ENCODE data around the gene SYNE3. TPM values are rescaled to one million over a fixed set of nuclear protein-coding genes. Genes with fewer than 3 reads are reported as not detected.
A peak's percentile ranks its signal among the peaks of the same experiment; 100 is the strongest.
"Not testable (repeated sequence)": the region's sequence is repeated elsewhere in the genome, so short reads cannot be mapped to it uniquely, and the experiment has no call there.

Gene SYNE3
- total RNA-seq, 1 experiment from 2014 or later: 2.8 TPM

DNA sequence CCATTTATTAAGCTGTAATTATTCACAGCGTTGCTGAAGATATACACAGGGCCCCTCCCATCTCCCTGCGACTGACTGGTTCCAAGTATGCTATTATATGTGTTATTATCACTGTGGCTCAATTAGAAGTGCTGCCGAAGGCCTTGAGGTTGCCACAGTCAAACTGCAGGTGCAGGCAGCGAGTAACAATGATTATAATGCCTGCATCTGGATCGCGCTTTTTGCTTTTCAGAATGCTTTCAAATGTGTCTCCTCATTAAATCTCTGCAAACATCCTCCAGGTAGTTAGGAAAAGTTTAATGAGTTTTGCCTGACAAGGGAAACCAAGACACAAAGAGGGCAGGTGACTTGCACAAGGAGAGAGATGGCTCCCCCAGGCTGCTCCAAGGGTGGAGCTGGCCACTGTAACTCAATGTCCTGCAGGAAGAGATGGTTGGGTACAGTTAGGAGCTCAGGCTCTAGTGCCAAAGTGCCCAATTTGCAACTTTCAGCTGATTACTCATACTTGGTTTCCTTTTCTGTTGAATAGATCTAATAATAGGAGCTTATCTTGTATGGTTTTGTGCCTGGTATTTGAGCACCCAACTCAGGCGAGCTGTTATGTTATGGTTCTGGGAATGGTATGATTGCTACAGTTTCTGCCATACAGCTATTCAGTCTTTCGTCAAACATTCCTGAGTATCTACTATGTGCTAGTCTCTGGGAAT, 1.7 kb upstream of the SYNE3 start:
- Histone ChIP-seq H3K27me3 (no peaks in the 10 kb centered on the region), H3K9me3 (no peaks in the 10 kb centered on the region), H3K36me3 (no peaks in the 10 kb centered on the region), H3K4me3 (no peak overlapping the region)
- no peak for DNase-seq

DNA sequence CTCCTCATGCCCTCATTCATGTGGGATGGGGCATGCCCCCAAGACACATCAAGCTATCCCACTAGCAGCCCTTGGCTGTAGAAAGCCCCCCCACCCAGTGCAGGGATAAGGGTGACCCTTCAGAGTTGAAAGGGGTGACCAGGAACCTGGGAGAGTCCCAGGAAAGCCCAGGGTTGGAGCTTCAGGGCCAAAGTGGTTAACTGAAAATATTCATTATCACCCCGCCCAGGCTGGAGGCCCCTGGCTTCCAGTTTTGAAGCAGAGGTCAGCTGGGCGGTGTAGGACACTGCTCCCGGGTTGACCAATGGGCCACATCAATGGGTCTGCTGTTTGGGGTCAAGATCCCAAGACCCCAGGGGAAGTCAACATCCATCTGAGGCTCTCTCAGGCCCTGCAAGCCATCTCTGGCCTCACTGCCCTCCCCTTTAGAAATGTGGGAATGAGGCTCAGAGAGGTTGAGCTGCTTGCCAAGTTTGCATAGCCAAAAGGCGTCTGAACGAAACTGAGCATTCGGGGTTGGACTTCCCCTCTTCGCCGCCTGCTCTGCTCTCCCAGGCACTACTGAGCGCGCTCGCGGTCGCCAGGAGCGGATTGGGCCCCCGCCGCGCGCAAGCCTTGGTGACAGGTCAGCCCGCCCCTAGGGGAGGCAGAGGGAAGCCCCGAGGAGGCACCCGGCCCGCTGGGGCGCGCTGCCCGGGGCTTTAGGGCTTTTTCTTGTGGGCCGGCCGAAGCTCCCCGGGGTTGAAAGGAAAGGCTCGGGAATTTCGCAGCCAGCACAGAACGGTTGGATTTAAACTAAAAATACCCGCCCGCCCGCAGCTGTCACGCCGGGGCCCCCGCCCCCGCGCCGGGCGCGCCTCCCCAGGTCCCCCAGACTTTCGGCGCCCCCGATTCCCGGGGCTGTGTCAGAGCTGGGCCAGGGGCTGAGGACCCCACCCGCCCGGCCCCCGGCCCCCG, 576 bp downstream of the SYNE3 start:
- peak; percentile 48 for DNase-seq
- H3K9me3 ChIP-seq: no peaks in the 10 kb centered on the region
- no peaks in the 10 kb centered on the region for H3K36me3 ChIP-seq
- H3K27me3 ChIP-seq: no peaks in the 10 kb centered on the region
- H3K4me3 ChIP-seq: peak overlapping the region; percentile 47

GRCh38 chr14:95515080-95515489, 1.4 kb downstream of the SYNE3 start:
- H3K27me3 ChIP-seq: no peaks in the 10 kb centered on the region
- no peaks in the 10 kb centered on the region for H3K9me3 ChIP-seq
- H3K36me3 ChIP-seq: no peaks in the 10 kb centered on the region
- H3K4me3 ChIP-seq: no peak overlapping the region
- peak; percentile 74 for DNase-seq

DNA sequence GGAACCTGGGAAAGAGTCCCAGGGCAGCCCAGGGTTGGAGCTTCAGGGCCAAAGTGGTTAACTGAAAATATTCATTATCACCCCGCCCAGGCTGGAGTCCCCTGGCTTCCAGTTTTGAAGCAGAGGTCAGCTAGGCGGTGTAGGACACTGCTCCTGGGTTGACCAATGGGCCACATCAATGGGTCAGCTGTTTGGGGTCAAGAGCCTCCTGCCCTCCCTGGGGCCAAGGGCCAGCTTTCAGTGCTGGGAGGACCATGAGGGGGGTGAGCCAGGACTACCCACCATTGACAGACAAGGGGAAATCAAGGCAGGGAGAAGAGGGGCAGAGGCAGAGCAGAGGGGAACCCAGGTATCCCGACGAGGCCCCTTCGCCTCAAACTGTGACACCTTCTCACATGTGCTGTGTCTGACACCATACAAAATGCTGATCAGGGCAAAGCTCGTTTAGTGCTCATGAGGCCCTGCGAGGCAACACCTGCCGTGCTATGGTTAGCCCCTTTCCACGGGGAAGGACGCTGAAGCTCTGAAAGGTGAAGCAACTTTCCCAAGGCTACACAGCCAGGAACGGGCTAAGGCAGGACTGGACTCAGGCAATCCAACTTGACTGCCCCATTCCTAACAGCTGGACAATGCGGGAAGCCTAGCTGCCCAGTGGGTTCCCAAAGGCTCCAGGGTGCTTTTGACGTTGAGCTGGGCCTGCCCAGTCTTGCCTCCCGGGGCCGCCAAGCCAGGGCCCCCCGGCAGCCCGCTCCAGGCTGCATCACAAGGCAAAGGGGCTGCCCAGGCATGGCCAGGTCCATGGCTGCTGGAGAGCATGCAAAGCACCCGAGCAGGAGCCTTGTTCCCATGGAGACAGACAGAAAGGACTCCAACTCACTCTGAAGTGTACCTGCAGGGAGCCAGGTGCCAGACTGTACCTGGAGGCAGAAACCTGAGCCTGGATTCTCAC, 2.0 kb downstream of the SYNE3 start:
- Histone ChIP-seq H3K27me3 (no peaks in the 10 kb centered on the region), H3K4me3 (no peak overlapping the region), H3K36me3 (no peaks in the 10 kb centered on the region), H3K9me3 (no peaks in the 10 kb centered on the region)
- DNase-seq: no peak

- H3K27me3 ChIP-seq: no peaks in the 10 kb centered on the region
- no peaks in the 10 kb centered on the region for H3K9me3 ChIP-seq
- no peak for DNase-seq
- H3K4me3 ChIP-seq: no peak overlapping the region
- H3K36me3 ChIP-seq: no peaks in the 10 kb centered on the region
Measured at GRCh38 chr14:95513291-95513690, 3.2 kb downstream of the SYNE3 start.

GRCh38 chr14:95511687-95512086, 4.8 kb downstream of the SYNE3 start:
- Histone ChIP-seq H3K36me3 (no peaks in the 10 kb centered on the region), H3K4me3 (no peak overlapping the region), H3K27me3 (no peaks in the 10 kb centered on the region), H3K9me3 (no peaks in the 10 kb centered on the region)
- DNase-seq: no peak

DNA sequence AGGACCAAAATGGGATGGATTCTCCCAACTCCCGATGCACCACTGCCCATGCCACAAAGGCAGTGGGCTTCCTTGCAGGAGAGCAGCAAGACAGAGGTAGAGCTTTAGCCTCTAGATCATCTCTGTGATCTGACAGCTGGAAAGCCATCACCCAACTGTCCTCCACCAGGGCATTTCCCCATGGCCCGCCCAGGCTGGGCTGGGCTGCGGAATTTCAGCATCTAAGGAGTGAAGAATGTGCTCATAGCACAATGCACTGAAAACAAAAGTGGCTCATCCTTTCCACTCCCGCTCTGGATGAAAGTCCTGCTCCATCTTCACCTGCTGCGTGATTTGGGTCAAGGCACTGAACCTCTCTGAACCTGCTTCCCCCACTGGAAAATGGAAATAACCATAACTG, 5.6 kb downstream of the SYNE3 start:
- Histone ChIP-seq H3K4me3 (no peak overlapping the region), H3K9me3 (no peaks in the 10 kb centered on the region), H3K27me3 (no peaks in the 10 kb centered on the region), H3K36me3 (no peaks in the 10 kb centered on the region)
- DNase-seq: no peak

DNA sequence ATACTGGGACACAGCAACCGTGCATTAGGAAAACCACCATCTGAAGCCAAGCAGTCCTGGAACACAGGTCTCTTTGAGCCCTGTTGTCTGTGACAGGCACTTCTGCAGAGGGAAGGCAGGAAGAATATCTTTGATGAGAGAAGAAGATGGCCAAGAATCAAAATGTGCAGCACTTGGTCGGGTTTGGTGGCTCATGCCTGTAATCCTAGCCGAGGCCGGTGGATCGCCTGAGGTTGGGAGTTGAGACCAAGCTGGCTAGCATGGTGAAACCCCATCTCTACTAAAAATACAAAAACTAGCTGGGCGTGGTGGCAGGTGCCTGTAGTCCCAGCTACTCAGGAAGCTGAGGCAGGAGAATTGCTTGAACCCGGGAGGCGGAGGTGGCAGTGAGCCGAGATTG, 6.1 kb downstream of the SYNE3 start:
- not testable (repeated sequence) for H3K4me3 ChIP-seq, H3K27me3 ChIP-seq, H3K9me3 ChIP-seq, DNase-seq, H3K36me3 ChIP-seq

GRCh38 chr14:95509495-95509894, 7.0 kb downstream of the SYNE3 start:
- DNase-seq: no peak
- no peak overlapping the region for H3K4me3 ChIP-seq
- no peaks in the 10 kb centered on the region for H3K36me3 ChIP-seq

GRCh38 chr14:95508377-95508776, 8.1 kb downstream of the SYNE3 start:
- Histone ChIP-seq H3K4me3 (no peak overlapping the region), H3K36me3 (no peaks in the 10 kb centered on the region), H3K9me3 (no peaks in the 10 kb centered on the region), H3K27me3 (no peaks in the 10 kb centered on the region)
- no peak for DNase-seq

More at GRCh38 chr14:95509495-95509894, 7.0 kb downstream of the SYNE3 start:
- H3K27me3 ChIP-seq: no peaks in the 10 kb centered on the region
- H3K9me3 ChIP-seq: no peaks in the 10 kb centered on the region

- H3K36me3 ChIP-seq: no peaks in the 10 kb centered on the region
- H3K4me3 ChIP-seq: no peak overlapping the region
- peak; percentile 73 for DNase-seq
- no peaks in the 10 kb centered on the region for H3K9me3 ChIP-seq
- H3K27me3 ChIP-seq: no peaks in the 10 kb centered on the region
Measured at GRCh38 chr14:95507701-95508103, 8.7 kb downstream of the SYNE3 start.

DNA sequence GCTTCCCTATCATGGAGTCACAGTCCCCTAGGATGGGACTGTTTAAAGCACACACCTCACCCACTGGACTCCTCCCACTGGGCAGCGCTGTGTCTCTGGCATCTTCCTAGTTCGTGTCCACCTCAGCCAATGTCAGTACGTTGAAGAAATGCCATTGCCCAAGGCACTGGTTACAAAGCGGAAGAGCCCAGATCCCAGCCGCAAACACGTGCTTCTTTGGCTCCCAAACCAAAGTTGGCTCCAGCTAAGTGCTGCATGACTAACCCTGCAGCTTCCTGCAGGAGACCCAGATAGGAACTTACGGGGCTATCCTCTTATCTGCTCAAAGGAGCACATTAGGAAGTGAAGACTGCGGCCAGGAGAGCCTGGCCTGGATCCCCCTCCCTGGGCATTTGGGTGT, 9.3 kb downstream of the SYNE3 start:
- H3K27me3 ChIP-seq: no peaks in the 10 kb centered on the region
- H3K9me3 ChIP-seq: no peaks in the 10 kb centered on the region
- no peak overlapping the region for H3K4me3 ChIP-seq
- no peaks in the 10 kb centered on the region for H3K36me3 ChIP-seq
- DNase-seq: peak; percentile 87

DNA sequence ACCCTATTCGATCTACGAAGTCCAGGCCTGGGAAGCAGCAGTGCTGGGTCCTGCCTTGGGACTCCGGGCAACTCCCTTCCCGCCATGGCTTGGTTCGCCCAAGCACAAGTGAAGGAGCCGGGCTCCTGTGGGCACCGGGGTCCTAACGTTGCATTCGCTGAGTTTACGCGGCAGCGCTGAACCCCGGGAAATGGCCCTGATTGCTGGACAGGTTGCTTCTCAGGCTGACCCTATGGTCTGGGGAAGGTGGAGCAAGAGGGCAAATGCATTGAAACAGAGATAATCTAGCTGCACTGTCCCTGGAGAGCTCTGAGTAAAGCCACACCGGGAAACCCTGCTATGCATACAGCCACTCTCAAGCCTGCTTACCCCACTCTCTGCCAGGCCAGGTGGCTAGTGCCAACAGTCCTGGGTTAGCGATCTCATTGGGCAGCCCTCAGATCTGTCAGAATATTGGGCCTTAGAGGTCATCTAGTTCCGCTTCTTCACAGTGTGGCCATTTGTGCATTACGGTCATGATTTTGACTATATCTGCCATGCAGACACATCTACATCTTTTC, 11.3 kb downstream of the SYNE3 start:
- Histone ChIP-seq H3K36me3 (no peaks in the 10 kb centered on the region), H3K4me3 (no peak overlapping the region), H3K9me3 (no peaks in the 10 kb centered on the region), H3K27me3 (no peaks in the 10 kb centered on the region)
- DNase-seq: no peak

- Histone ChIP-seq H3K9me3 (no peaks in the 10 kb centered on the region), H3K27me3 (no peaks in the 10 kb centered on the region), H3K4me3 (no peak overlapping the region), H3K36me3 (no peaks in the 10 kb centered on the region)
- DNase-seq: peak; percentile 77
Measured at GRCh38 chr14:95504135-95505029, 12.1 kb downstream of the SYNE3 start.

DNA sequence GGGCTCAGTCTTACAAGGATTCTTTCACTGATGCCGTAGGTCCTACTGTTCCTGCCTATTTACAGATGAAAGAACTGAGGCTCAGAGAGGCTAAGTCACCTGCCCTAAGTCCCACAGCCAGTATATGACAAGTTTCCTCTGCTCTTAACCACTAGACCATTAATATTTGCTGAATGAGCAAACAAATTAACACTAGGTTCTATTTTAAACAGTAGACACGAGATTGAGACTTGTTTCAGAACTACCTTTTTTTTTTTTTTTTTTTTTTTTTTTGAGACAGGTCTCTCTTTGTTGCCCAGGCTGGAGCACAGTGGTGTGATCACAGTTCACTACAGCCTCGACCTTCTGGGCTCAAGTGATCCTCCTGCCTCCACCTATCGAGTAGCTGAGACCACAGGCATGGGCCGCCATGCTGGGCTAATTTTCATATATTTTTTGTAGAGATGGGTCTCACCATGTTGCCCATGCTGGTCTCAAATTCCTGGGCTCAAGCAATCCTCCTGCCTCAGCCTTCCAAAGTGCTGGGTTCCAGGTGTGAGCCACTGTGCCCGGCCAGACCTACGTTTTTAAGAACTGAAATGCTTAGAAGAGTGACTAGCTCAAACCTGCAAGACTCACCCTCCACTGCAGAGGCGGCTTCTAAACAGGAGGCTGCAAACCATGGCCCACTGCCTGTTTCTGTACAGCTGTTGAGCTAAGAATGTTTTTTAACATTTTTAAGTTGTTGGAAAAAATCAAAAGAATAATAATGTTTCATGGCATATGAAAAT, 12.9 kb downstream of the SYNE3 start:
- no peaks in the 10 kb centered on the region for H3K9me3 ChIP-seq
- no peak for DNase-seq
- no peak overlapping the region for H3K4me3 ChIP-seq
- H3K36me3 ChIP-seq: no peaks in the 10 kb centered on the region
- H3K27me3 ChIP-seq: no peaks in the 10 kb centered on the region

Measured in MG63 (cell line).